ENCODE data around the gene CREB3L2.

The CREB3L2 gene

GRCh38 chr7:137943132-137943551, 58.7 kb downstream of the CREB3L2 start:
- no peak overlapping the region; the same call in 1 of the 2 replicates for H3K27ac ChIP-seq
- TF ChIP-seq, protein P1, sequence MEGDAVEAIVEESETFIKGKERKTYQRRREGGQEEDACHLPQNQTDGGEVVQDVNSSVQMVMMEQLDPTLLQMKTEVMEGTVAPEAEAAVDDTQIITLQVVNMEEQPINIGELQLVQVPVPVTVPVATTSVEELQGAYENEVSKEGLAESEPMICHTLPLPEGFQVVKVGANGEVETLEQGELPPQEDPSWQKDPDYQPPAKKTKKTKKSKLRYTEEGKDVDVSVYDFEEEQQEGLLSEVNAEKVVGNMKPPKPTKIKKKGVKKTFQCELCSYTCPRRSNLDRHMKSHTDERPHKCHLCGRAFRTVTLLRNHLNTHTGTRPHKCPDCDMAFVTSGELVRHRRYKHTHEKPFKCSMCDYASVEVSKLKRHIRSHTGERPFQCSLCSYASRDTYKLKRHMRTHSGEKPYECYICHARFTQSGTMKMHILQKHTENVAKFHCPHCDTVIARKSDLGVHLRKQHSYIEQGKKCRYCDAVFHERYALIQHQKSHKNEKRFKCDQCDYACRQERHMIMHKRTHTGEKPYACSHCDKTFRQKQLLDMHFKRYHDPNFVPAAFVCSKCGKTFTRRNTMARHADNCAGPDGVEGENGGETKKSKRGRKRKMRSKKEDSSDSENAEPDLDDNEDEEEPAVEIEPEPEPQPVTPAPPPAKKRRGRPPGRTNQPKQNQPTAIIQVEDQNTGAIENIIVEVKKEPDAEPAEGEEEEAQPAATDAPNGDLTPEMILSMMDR (conservative IDR thresholded peaks at IDR 0.05) = no peak
- TF ChIP-seq ZFX (IDR thresholded peaks at IDR 0.05) = no peak

DNA sequence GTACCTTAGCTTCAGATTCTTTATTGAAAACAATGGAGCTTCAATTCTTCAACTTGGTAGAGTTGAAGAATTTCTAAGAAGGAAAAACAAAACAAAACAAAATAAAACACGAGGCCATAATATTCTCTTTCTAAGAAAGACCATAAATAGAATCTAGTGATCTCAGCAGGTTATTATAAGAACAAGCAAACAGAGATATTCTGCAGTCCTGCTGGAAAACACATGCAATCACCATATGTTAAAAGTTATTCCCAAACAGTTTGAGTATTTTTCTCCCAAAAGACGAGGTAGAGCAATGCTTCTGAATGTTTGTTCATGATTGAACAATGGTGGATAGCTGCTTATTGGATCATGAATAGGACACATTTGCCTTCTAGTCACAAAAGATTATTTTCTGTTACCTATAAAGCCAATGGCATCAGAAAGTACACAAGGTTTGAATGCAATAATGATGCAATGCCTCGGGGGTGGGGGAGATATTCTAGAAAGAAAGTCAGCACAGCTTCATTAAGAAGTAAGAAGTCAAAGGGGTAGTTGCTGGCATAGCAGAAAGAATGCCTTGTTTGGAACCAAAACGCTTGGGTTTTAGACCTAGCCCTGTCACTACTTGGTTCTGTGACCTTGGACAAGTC, 59.3 kb downstream of the CREB3L2 start:
- H3K27ac ChIP-seq = no peak overlapping the region; the same call in 1 of the 2 replicates
- TF ChIP-seq ZFX (IDR thresholded peaks at IDR 0.05) = no peak
- TF ChIP-seq, protein P1 (conservative IDR thresholded peaks at IDR 0.05) = no peak

DNA sequence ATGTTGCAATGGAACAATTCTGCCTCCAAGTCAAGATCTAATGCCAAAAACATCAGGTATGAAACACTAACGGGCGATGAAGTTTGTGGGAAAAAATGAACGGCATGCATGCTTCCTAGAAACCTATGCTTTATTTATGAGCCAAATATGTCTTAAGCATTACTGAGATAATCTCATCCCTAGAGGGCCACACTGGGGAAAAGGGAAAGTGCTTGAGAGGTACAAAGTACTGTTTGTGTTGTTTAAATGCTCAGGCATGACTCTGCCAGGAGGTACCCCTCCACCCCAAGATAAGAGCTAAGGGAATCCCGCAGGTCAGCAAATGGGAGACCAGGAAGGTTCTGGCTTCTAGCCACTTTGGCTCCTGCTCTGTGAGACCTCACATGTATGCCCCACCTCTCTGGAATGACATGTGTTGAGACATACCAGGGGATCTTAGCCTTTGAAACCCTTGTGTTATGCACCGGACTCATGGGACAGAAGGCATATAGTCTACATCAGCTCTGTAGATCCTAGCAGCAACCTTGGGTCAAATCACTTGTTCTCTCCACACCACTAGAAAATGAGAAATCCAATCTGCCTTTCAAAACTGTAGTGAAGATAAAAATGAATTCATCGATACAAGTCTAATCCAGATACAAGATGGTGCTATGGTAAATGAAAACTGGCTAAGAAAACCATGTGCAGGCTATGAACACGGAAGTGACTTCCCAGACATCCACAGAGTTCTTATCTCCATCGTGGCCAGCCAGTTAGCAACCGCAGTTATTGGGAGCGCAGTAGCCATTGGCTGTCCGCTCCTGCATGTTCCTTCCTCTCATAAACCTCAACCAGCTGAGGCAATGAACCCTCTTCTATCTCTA, 61.0 kb downstream of the CREB3L2 start:
- TF ChIP-seq ZFX (IDR thresholded peaks at IDR 0.05) = no peak
- TF ChIP-seq, protein P1 (conservative IDR thresholded peaks at IDR 0.05) = no peak
- no peak overlapping the region for H3K27ac ChIP-seq

GRCh38 chr7:137940218-137940617, 61.7 kb downstream of the CREB3L2 start:
- H3K27ac ChIP-seq = no peak overlapping the region
- TF ChIP-seq, protein P1 (conservative IDR thresholded peaks at IDR 0.05) = no peak
- TF ChIP-seq ZFX (IDR thresholded peaks at IDR 0.05) = no peak

- H3K27ac ChIP-seq = no peak overlapping the region
Observed at GRCh38 chr7:137937202-137937560, 64.7 kb downstream of the CREB3L2 start.

DNA sequence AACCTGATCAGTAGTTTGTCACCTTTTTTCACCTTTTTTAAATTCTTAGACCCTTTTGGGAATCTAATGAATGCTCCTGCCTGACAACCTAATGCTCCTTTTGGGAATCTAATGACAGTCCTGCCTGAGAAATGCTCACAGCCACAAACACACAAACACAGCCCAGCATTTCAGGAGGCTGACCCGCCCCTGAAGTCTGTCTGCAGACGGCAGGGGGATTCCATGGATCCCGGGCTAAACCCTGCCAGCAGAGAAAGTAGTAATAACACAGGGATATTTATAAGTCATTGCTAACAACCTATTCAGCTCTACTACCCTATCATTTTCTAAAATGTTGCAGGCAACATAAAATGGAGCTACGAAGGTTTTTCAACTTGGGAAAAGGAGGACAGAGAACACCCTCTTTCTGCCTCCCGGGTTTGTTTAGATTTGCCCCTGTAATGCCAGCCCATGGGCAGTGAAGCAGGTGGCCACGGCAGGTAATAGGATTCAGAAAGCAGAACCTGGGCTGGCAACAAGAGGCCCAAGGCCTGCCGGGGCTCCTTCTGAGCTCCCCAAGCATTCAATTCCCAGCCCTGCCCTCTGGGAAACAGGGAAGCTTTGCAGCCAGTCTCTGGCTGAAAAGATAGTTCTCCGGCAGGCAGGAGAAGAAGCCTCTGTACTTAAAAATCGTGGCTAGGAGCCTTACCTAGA, 65.2 kb downstream of the CREB3L2 start:
- no peak for TF ChIP-seq ZFX (IDR thresholded peaks at IDR 0.05)
- TF ChIP-seq, protein P1 (conservative IDR thresholded peaks at IDR 0.05) = no peak
- no peak overlapping the region for H3K27ac ChIP-seq

More at GRCh38 chr7:137937202-137937560, 64.7 kb downstream of the CREB3L2 start:
- TF ChIP-seq, protein P1 (conservative IDR thresholded peaks at IDR 0.05) = no peak
- no peak for TF ChIP-seq ZFX (IDR thresholded peaks at IDR 0.05)
